HUES64 (cell line): ENCODE measurements around the gene DPT.

Experiments
- H3K27ac ChIP-seq: 2 replicates; pipeline ENCODE4 v1.7.0; 2013; ENCODE audit warnings: low read depth, low read length, inconsistent platforms
- H3K27me3 ChIP-seq: 2 replicates; pipeline ENCODE4 v1.6.1; 2013; ENCODE audit warnings: mild to moderate bottlenecking, low read length; ENCODE audit not compliant: insufficient read depth
- H3K36me3 ChIP-seq: 2 replicates; pipeline ENCODE4 v1.6.1; 2013; ENCODE audit warnings: mild to moderate bottlenecking, low read length; ENCODE audit not compliant: insufficient read depth
- H3K4me1 ChIP-seq: 2 replicates; pipeline ENCODE4 v1.6.1; 2013; ENCODE audit warnings: mild to moderate bottlenecking, low read length, moderate library complexity; ENCODE audit not compliant: insufficient read depth
- H3K4me3 ChIP-seq: 2 replicates; pipeline ENCODE4 v1.5.1; 2013; ENCODE audit warnings: mild to moderate bottlenecking, low read length, moderate library complexity
- H3K9ac ChIP-seq: 2 replicates; pipeline ENCODE4 v1.6.1; 2013; ENCODE audit warnings: mild to moderate bottlenecking, low read depth, low read length
- H3K9me3 ChIP-seq: 2 replicates; pipeline ENCODE4 v1.6.1; 2013; ENCODE audit warnings: low read depth, low read length; ENCODE audit not compliant: insufficient read depth
- WGBS: fragments of 150-250, 120-280 bp; methylation state at CpG from one replicate; pipeline ENCODE4 v1.1.7; 2013; ENCODE audit warnings: missing lambda C conversion rate; 5-methylcytosine and 5-hydroxymethylcytosine counted together

The DPT gene

DNA sequence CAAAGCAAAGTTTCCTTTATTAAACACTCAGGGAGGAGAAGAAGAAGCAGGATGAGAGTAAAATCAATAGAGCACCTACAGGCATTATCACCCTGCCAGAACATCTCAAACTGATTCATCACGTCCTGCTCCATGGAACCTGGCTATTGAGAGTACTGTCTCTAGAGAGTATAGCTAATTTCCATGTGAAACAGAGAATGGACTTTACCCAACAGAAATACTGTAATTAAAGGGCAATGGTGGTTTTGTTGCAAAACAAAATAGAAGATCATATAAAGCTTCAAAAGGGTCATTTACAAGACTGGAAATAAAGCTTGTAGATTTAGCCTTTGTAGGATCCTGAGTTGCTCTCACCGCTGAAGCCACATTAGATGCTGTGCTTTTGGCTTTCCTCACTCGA lies 83.3 kb downstream of the DPT start:
- Histone ChIP-seq H3K4me3 (no peak overlapping the region), H3K27me3 (no peaks in the 10 kb centered on the region), H3K36me3 (no peaks in the 10 kb centered on the region), H3K9ac (no peak overlapping the region), H3K27ac (no peak overlapping the region), H3K4me1 (no peaks in the 10 kb centered on the region), H3K9me3 (no peaks in the 10 kb centered on the region)
- WGBS: 86% methylated on average over 3 of the region's 3 CpGs
